ENCODE results near the gene U2SURP.
"Not testable (repeated sequence)": the region's sequence is repeated elsewhere in the genome, so short reads cannot be mapped to it uniquely, and the experiment has no call there.

The U2SURP gene

GRCh38 chr3:143073983-143074382 is 72.6 kb downstream of the U2SURP start:
- DNase-seq = not testable (repeated sequence)

DNA sequence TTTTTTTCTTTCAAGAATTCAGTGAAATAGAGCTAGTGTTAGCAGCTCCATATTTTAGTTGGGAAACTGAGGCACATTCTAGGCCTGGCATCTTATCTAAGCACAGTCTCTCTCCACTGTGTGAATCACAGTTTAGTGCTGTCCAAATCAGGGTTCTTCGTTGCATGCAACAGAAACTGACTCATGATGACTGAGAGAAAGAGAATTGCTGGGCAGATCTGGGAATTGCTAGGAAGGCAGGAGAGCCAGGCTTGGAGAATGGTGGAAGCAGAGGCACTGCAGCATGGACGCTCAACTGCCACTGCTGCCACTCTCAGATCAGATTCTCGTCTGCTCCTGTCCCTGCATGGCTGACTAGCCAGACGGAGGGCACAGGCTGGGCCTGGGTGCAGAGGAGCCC is 77.5 kb downstream of the U2SURP start:
- no peak for DNase-seq

GRCh38 chr3:143080196-143080595 is 78.8 kb downstream of the U2SURP start:
- DNase-seq = no peak

DNA sequence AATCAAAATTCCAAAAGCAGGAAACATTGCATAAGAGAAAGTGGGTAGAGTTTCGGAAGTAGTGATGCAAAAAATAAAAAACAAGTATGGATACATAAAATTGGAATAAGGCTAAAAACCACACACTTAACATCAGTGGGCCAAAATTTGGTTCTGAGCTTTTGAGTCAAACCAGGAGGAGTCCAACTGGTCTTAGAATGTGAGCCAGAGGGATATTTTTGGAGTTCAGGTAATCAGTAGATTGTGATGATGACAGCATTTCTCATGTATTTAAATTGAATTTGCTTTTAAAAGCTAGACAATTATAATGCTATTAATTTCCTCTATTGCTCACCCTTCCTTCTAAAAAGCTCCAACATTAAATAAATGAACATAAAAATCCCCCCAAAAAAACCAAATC is 80.0 kb downstream of the U2SURP start:
- no peak for DNase-seq

DNA sequence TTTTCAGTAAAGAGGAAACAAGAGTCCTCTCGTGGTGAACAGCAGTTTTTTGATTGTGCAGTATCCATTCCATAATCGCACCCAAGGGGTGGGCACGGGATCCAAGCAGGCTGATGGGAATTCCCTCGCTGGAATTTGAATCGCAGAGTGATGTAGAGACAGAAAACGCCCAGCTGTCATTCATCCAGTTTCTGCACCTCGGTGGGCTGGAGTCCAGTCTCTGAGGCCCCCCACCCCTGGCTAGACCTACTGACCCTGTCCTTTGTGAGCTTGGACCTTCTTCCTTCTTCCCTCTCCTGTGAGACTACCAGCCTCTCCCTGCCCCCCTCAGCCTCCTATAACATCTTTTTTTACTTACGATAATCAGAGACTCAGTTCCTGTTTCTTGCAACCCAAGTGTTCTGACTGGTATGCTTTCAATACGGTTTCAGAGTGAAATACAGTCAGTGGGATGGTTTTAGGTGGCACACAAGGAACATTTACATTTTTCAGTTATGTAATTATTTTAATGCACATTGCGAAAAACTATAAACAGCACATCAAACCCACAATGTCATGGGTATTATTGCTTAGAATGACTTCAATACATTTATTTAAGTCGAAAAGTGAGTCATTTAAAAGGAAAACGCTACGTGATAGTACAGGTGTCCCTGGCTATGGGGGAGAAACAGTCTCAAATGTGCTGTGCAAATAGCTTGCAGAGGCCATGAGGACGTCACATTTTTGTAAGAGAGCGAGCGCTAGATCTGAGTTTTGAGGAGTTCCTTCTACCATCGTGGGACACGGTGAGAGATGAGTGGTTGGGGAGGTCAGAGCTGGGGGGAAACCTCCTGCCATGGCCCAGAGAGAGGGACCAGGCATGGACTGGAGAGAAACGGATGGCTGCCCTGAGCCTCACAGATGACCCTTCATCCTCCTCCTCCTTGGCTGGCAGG is 80.7 kb downstream of the U2SURP start:
- DNase-seq = no peak

- no peak for DNase-seq
Measured at GRCh38 chr3:143083781-143084180, 82.4 kb downstream of the U2SURP start.

DNA sequence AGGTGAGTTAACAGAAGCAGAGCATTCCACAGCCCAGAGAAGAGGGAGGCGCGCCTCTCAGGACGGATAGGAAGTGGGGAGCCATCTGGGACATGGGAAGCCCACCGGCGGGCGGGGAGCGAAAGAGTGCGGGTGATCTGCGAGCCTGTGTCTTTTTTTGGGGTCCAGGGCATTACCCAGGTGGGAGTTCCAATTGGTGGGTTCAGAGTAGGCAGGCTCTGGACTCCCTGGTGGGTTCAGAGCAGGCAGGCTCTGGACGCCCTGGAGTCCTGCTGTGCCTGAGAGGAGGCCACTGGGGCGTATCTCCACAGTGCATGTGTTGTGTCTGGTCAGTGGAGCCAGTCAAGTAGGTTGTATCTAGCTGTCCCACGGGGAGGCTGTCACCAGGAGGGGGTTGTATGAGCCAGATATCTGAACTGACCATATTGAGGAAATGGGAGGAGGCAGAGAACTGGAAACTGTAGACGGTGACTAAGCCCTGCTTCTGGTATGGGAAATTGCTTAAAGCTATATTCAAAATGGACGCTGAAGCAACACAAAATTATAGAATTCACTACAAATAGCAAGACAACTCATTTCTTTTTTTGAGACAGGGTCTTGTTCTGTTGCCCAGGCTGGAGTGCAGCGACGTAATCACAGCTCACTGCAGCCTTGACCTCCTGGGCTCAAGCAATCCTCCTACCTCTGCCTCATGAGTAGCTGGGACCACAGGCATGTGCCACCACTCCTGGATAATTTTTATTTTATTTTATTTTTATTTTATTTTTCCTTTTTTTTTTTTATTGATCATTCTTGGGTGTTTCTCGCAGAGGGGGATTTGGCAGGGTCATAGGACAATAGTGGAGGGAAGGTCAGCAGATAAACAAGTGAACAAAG is 83.7 kb downstream of the U2SURP start:
- peak; percentile 42 for DNase-seq

DNA sequence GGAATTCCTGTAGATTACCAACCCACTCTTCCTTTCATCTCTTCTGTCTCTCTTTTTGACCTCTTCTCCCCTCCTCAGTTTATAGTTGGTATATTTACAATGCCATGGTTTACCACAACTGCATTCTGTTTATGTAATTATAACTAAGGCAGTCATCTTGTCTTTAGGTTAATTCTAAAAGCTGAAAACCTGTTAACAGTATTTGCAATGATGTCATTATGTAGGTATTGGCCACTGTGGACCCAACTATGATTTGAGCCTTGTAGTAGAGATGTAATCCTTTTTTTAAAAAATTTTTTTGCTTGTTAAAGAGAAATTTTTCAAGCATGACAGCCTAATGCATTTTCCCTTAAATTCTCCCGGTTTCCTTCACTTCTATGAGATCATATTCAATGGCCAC is 87.5 kb downstream of the U2SURP start:
- no peak for DNase-seq

- no peak for DNase-seq
Measured at GRCh38 chr3:143089965-143090364, 88.6 kb downstream of the U2SURP start.

GRCh38 chr3:143090486-143090885 is 89.1 kb downstream of the U2SURP start:
- DNase-seq = no peak

DNA sequence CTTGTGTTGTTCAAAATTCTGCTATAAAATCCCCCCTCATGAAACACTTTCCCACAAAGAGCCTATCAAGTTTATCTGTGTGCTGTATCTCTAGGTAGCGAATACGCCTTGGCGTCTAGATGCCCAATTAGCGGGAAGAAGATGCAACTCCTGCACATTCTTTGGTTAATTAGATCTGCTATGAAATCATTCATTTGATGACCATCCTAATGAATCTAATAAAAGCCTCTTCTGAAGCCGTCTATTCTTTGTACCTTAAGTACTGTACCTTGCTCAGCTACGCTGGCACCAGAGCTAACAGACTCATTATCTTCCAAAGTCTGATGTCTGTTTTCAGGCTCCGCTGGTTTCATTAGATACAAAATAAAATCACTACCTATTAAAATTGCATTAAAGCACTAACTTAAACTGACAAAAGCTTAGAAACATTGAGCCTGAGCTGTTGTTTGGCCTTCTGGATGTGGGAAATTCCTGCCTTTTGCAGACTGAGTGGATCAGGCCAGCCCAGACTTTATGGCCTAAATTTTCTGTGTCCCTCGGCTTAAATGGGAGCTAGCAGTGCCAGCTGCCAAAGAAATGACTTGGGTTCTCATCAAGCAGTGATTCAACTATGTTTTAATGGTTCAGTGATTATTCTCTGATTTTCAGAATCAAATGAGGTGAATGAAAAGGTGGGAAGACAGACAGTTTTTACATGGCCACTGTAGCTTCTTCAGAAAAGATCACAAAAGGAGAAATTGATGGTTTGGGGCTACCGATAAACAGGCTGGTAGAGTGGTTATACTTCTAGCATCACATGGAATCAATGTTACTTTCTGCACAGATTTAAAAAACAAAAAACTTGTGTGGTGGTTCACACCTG is 89.8 kb downstream of the U2SURP start:
- no peak for DNase-seq

GRCh38 chr3:143092191-143092590 is 90.8 kb downstream of the U2SURP start:
- no peak for DNase-seq

- DNase-seq = no peak
Measured at GRCh38 chr3:143095813-143096212, 94.4 kb downstream of the U2SURP start.

GRCh38 chr3:143098032-143098764 is 96.8 kb downstream of the U2SURP start:
- DNase-seq = no peak

GRCh38 chr3:143099210-143099609 is 97.8 kb downstream of the U2SURP start:
- no peak for DNase-seq

DNA sequence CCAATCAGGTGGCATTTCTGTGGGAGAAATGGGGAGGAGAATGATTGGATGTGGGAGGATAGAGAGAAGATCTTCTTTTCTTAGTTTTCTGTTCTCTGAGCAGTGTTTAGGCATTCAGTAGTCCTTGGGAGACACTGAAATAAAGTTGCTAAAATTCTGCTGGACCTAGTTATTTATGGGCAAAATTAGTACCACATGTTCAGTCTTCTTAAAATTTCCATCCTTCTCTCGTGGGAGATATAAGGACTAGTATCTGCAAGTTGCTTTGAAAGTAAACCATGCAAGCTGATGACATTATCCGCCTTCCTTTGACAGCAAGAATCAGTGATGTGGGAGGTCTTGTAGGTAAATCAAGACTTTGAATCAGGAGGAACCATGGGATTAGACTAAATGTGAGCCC is 98.3 kb downstream of the U2SURP start:
- DNase-seq = no peak

- no peak for DNase-seq
Measured at GRCh38 chr3:143100451-143100850, 99.1 kb downstream of the U2SURP start.

GRCh38 chr3:143101792-143102381 is 100.5 kb downstream of the U2SURP start:
- no peak for DNase-seq

- no peak for DNase-seq
Measured at GRCh38 chr3:143103652-143104051, 102.3 kb downstream of the U2SURP start.

DNA sequence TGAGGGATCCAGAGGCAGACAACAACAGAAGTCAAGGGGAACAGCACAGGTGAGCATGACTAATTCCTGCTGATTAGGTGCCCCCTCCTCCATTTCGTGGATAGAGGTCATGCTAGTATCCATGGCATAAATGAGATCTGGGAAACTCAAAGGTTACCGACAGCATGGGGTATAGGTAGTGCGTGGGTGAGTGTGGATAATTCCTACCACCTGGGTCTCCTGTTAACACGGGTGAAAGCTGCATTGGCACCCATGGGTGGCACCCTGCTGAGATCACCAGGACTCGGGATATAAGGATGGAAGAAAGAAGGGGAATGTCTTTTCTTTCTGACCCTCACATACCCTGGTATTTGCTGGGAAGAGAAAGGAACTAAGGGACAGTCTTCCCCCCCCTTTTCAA is 103.8 kb downstream of the U2SURP start:
- DNase-seq = no peak

DNA sequence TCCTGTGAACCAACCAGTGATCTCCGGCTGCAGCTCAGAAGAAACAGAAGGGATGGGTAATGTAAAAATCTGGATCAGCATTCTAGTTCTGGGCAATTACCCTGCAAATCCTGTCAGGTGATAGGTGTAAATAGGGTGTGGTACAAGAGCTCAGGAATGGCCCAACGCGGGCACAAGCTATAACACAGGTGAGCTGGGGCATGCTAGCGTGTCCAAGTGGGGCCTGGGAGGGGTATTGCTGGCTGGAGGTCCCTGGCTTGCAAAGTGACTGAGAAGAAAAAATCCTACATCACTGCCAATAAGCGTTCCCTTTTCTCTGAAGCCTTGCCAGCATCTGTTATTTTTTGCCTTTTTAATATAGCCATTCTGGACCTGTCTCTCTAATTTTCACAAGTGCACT is 108.5 kb downstream of the U2SURP start:
- DNase-seq = no peak

Data from CD4-positive, alpha-beta T cell treated with Interferon gamma for 1 hour (primary cell).